Right renal pelvis (tissue), 4 donors: Measurements from ENCODE around the gene SERPING1. TPM values are rescaled to one million over a fixed set of nuclear protein-coding genes. Genes with fewer than 3 reads are reported as not detected.

Source experiments
- DNase-seq, 4 donors: peaks; one replicate each; pipeline ENCODE4 v3.0.0-alpha.2; 2013; ENCODE audit warnings: low read depth in 4 of 4, low spot score in 3 of 4, missing footprints in 1 of 4
- polyA plus RNA-seq, 4 donors: library from polyadenylated mRNA; unstranded; fragments of 120-200 nt; gene quantifications; one replicate each; pipeline ENCODE4 v1.2.1, GENCODE V29; 2013; ENCODE audit not compliant: insufficient read length in 4 of 4

The SERPING1 gene
- polyA plus RNA-seq, 4 donors: 157 to 178 (median 171) TPM

- DNase-seq: no peak
Measured at GRCh38 chr11:57635246-57635645, 37.8 kb downstream of the SERPING1 start.

DNA sequence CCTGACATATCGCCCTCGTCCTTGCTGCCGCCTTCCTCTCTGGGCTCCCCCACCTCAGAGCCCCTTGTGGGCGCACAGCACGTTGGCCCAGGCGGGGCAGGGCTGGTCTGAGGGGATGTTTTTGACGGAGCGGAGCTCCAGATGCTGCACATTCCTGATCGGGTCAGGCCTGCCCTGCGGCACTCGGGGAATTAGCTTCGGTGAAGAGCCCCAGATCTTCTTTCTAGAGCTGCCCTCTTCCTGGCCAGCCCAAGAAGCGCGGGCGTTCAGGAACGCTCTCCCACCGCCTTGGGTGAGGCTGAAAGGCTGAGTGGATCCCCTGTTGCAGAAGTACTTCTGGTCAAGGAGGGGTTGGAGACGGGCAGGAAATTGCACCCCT, 40.1 kb downstream of the SERPING1 start:
- DNase-seq: no peak

DNA sequence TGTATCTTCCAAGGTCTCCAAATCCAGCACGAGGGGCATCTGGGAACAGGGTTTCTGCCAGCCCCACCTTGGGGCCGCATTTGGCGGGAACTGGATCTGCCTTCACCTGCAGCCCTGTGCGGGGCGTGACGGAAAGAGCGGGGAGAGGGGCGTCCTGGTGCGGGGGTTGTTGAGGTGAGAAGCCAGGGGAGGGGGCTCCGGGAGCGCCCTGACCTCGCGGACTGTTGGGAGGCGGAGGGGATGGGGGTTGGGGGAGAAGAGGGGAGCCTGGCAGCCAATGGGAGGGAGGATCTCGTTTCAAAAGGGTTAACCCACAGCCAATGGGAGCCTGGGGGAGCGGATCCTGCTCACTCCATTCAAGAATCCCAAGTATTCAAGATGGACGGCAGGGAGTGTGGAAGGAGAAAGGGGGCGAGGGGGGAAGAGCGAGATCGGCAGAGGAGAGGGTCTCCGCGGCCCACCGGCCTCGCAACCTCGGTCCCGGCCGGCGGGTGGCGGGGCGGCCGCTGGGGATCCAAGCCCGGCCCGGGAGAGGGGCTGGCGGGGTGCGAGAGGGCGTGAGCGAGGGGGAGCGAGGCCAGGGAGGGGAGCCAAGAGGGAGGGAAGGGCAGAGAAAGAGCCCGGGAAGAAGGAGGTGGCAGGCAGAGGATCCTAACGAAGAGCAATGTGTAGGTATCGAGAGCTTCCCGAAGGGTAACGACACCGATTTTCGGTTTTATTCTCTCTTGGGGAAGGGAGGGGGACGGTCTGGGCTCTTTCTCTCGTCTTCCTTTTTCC, 40.7 kb downstream of the SERPING1 start:
- DNase-seq: peak in 3 of 4 donors; percentile 82 to 90 (median 86)

- DNase-seq: no peak
Measured at GRCh38 chr11:57638811-57639320, 41.4 kb downstream of the SERPING1 start.

DNA sequence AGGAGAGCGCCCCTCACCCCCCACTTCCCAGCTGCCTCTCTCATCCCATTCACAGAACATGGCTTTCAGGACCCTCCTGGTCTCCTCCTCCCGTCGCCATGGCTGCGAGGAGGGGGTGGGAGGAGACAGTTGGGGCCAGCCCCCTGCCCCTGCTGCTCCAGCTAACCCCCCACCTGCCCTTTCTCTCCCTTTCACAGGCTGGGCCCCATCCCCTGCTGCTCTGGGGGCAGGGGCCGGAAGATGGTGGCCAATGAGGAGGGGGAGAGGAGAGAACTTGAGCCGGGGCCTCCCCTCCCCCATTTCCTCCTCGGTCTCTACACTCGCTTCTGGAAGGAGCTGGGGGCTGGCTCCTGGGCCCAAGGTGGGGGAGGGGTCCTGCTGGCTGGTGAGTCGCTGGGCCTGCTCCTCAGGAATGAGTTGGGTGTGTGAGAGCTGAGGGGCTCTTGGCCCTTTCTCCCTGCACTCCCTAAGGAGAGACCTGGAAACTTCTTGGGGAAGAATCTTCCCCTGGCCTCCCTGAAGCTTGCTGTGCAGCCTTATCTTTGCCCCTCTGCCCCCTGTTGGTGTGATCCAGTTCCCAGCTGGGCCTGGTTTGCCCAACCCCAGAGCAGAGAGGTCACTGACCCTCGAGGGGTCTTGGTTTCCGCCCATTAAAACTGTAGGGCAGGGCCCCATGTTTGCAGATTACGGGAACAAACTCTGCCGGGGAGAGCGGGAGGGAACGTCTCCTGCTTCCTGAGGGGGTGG, 42.0 kb downstream of the SERPING1 start:
- peak; percentile 80 to 93 (median 89) for DNase-seq

- DNase-seq: no peak
Measured at GRCh38 chr11:57640068-57640800, 42.7 kb downstream of the SERPING1 start.

GRCh38 chr11:57641011-57641807, 43.7 kb downstream of the SERPING1 start:
- no peak for DNase-seq

DNA sequence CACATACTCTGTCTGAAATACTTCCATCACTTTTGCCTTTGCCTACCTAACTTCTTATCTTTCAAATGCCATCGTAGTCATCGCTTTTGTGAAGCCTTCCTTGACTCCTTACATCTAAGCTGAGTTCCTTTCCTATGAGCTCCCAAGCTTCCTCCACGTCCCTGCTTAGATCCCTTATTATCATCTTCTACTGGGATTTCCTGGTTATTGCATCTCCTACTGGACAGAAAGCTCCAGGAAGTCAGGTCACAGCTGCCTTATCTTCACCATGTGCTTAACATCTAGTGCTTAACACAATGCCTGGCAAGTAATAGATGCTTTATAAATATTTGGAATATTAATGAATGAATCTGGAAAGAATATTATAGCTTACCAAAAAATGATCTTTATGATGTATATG, 46.3 kb downstream of the SERPING1 start:
- DNase-seq: no peak

DNA sequence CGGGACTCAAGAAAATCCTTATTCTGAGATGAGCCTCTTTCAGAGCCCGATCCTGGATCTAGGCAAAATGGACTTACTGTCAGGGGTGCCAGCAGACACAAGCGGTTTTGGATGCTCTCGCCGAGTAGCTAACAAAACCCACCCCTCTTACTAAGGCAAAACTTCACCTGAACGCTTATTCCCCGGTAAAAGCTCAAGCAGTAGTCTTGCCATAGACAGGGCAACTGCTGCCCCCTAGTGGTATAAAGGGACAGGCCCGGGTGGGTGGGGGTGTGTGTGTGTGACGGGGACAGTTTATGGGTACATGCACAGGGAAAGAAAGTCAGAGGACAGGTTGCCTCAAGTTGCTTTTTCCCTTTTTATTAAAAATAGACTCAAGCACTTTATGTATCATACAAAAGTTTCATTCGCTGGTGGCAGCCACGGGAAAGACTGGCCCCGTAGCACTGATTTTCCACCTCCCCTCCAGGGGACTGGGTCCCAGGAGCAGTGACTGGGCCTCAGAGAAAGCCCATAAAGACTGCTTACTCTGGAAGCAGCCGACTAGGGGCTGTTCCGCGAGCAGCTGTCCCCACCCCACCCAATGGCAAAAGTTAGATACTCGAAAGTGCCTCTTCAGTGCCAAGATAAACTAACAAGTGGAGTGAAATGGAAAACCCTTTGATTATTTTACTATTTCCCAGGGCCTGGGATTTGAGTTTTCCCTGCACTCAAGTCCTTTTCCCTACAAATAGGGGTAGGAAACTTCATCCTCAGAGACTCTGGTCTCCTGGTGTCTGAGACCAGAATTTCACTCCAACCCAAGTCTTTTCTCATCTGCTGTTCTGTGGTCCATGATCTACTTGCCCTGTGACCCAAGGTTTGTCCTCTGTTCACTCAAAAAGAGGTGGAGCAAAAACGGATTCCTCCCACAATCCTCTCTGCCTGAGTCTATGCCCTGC, 47.5 kb downstream of the SERPING1 start:
- DNase-seq: no peak

DNA sequence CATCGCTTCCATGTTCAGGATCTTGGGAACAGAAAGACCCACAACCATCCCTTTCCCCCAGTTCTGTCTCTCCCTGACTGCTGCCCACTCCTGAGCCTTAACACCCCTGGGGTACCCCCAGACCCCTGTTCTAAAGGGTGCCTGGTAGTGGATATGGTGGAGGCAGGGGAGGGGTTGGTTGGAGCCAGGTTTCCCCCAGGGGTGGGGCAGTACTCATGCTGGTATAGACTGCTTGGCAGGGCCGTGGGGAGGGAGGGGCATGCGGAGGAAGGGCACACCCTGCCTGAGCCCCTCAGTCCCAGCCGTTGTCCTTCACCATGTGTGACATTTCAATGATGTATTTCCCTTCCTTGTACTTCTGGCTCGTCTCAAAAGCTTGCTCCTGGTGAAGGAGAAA, 48.2 kb downstream of the SERPING1 start:
- no peak for DNase-seq

DNA sequence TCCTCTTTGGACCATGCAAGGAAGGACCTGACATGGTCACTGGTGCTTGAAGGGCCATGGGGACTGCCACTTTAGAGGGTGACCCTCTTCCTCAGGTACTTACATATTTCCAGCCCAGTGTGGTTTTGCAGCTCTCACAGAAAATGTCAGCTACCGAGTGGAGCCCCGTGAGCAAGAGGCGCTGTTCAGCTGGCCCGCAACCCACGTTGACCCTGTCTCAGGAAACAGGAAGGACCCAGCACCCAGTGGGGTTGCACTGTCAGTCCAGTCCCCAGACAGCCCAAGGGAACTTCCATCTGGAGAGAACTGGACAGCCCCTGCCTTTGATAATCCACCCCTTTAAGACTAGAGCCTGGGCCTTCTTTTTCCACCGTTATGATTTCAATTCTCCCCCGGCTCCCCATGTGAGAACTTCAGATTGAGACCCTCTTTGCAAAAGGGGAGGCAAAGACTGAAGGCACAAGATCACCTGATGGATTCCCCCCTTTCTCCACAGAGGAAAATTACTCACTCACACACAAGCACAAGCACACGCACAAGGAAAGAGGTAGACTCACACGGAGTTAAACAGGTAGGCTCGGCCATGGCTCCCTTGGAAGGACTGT, 48.8 kb downstream of the SERPING1 start:
- no peak for DNase-seq

GRCh38 chr11:57646799-57647303, 49.4 kb downstream of the SERPING1 start:
- DNase-seq: no peak

GRCh38 chr11:57647372-57647771, 49.9 kb downstream of the SERPING1 start:
- no peak for DNase-seq

DNA sequence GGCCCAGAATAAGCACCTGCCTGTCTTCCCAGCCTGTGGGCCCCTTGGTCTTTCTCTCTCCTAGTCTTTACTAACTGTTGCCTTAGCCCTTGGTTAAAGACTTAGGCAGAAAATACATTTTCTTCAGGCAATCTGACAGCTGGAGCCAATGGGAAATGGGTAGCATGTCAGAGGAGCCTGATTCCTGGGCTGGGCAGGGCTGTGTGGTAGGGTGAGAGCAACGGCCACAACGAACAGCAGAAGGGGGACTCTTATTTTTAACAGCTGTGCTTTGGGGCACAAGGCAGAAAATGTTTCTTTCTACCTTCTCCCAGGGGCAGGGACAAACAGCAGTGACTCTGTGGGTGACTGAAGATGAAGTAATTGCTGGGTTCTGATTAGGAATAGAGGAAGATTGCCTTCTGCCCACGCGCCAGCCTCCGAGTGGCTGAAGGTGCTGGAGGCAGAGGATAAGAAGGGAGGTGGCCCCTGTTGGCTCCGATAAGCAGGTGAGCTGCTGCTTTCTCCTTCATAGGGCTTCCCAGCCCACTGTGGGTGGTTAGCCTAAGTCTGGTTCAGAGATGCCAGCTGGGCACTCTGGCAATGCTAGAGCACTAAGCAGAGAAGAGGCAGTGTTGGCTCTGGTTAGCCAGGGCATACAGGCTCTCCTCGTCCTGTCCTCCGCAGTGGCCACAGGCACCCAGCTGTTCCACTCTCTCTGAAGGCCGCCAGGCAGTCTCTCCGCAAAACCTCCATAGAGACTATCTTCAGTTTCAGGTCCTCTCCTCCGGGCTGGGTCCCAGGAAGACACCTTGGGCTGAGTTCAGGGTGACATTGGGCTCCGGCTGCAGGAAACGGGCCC, 50.7 kb downstream of the SERPING1 start:
- no peak for DNase-seq

DNA sequence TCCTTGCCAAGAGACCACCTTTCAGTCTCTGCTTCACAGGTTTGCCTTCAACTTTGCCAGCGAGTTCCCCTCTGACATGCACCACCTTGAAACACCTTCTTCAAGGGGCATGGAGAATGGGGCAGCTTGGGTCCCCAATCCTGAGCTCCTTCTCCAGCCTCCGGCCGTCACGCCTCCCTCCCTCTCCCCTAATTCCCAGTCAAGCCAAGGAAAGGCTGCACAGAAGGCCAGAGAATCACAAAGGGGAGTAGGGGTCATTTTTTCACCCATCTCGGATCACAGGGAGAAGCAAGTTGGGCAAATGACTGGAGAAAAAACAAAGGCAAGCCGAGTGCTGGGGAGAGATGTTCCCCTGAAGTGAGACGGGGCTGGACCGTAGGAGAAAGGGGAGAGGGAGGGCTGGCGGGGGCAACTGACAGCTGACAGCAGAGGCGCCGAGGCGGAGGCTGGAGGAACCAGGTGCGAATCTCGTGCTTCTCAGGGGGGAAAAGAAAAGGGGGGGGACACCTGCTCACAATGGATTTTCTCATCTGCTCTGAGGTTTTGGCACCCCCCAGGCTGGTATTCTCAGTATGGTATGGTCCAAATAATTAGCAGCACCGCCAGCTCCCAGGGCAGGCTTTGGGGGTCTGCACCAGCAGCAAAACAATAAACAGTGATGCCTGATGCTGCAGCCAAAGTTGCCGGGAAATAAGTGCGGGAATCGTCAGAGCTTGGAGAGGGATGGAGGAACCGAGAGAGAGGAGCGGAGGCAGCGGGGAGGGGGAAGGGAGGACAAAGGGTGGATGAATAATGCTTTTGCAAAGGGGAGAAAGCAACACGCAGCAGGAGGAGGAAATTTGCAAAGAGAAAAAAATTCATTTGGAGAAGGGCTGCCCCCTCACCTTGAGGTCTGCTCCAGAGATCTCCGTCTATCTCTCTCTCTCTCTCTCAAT, 51.6 kb downstream of the SERPING1 start:
- DNase-seq: no peak

DNA sequence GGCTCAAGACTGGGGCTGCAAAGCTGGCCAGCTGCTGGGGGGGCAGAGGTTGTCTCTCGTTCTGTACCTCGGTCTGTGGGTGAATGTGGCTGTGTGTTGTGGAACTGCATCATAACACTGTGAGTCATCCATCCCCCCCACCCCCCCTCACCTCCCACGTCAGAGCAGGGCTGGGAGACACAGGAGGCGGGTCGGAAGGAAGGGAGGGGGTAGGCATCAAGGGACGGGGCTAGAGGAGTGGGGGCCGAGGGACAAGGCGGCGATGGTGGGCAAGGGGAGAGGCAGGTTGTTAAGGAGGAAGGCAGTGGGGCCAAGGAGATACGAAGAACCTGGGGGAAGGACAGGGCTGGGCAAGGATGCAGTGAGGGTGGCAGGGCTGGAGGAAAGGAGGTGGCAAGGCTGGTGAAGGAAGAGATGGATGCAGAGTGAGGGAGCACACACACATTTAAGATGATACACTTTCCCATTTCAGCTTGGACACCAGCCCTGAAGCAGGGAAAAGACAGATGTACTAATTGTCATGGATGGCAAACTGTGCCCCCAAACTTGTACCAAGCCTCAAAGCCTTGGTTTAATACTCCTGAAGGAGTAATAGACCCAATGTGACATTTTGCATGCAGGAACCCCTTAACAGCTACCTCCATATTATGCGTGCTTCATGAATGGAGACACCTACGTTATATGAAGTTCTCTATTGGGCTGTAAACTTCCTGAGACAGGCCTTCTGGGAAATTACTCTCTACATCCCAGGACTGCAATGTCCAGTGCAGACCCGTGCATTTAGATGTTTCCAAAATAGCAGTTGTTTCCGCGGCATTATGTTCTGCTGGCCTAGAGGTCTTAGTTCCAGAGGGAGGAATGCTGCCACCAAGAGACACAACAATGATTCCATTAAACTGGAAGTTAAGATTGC, 52.6 kb downstream of the SERPING1 start, which contains the start of gene YPEL4:
Gene YPEL4 (minus strand): TSS at position 87 of the 913 bp plus-strand sequence. CDS start 2,805 bp downstream, outside the sequence.
- DNase-seq: no peak
